Heart right ventricle (tissue), 16 donors: ENCODE results near the gene PRLHR. TPM values are rescaled to one million over a fixed set of nuclear protein-coding genes. Genes with fewer than 3 reads are reported as not detected.

Experiments used
- ATAC-seq, 8 donors: fragments of 200-7000 bp; cut with Tn5 transposase; one replicate each; pipeline ENCODE4 v1.9.1; 2020; ENCODE audit warnings: mild to moderate bottlenecking in 8 of 8, moderate library complexity in 8 of 8, moderate number of reproducible peaks in 1 of 8
- DNase-seq, 2 donors: peaks; one replicate each; pipeline ENCODE4 v3.0.0-alpha.2; 2020
- H3K27ac ChIP-seq, 10 donors: fragments of 200-600 bp; sonication (generic) in 2 of 10; one replicate each; pipeline versions ENCODE4 v1.5.0 to v1.8.0; 2020 to 2022; ENCODE audit warnings: mild to moderate bottlenecking in 3 of 10
- H3K27me3 ChIP-seq, 7 donors: fragments of 200-600 bp; one replicate each; pipeline ENCODE4 v1.8.0; 2021 to 2022; ENCODE audit warnings: mild to moderate bottlenecking in 2 of 7
- H3K36me3 ChIP-seq, 9 donors: fragments of 200-600 bp; sonication (generic) in 1 of 9; one replicate each; pipeline versions ENCODE4 v1.5.0 to v1.8.0; 2020 to 2022; ENCODE audit warnings: mild to moderate bottlenecking in 2 of 9
- H3K4me1 ChIP-seq, 9 donors: fragments of 200-600 bp; sonication (generic) in 1 of 9; one replicate each; pipeline versions ENCODE4 v1.5.0 to v1.8.0; 2020 to 2022; ENCODE audit warnings: mild to moderate bottlenecking in 4 of 9
- H3K4me3 ChIP-seq, 10 donors: fragments of 200-600 bp; sonication (generic) in 2 of 10; one replicate each; pipeline versions ENCODE4 v1.5.0 to v1.8.0; 2020 to 2022; ENCODE audit warnings: mild to moderate bottlenecking in 7 of 10, moderate library complexity in 2 of 10
- H3K9me3 ChIP-seq, 11 donors: fragments of 200-600 bp in 10 of 11; sonication (generic) in 2 of 11; one replicate each; pipeline versions ENCODE4 v1.5.0 to v1.8.0; 2013 to 2022; ENCODE audit warnings: mild to moderate bottlenecking in 2 of 11, control low read depth in 1 of 11, moderate library complexity in 1 of 11
- CTCF ChIP-seq, 9 donors: fragments of 200-600 bp; sonication (generic) in 2 of 9; IDR thresholded peaks; one replicate each; pipeline versions ENCODE4 v1.5.0 to v1.8.0; 2021 to 2022; ENCODE audit warnings: antibody characterized with exemption in 9 of 9, mild to moderate bottlenecking in 5 of 9, moderate library complexity in 1 of 9
- WGBS, 2 donors: extraction: QIAGEN DNeasy Blood & Tissue Kit; methylation state at CpG; one replicate each; pipeline ENCODE4 v1.1.7; 2013; ENCODE audit warnings: inconsistent platforms in 1 of 2; 5-methylcytosine and 5-hydroxymethylcytosine counted together
- intact Hi-C, 10 donors: fragments of 100-400 bp; cut with DNase I; formaldehyde crosslinking; loops; one replicate each; pipeline versions ENCODE4 v1.11.1 to v1.14.2; 2022
- polyA plus RNA-seq, 2 donors: library from polyadenylated mRNA; stranded (reverse); fragments of 200-250 nt; gene quantifications; one replicate each; pipeline ENCODE4 v1.2.3, GENCODE V29; 2013
- total RNA-seq, 10 donors: library from RNA; stranded (reverse); fragmentation: NEBNext Ultra II Directional in 3 of 10; extraction: Animal tissue kit (Norgen Biotek cat#: 25700) in 3 of 10; gene quantifications; one replicate each; pipeline versions ENCODE4 v1.2.1 to v1.2.4, GENCODE V29; 2021 to 2023
- donor health status: Arrhythmogenic right ventricular cardiomyopathy.
- donor health status: ischemic (EF 13 %, LVEDD 7.1; RV severe dilation, severe dysfunction).
- donor health status: healthy with polysubstance abuse.
- donor health status: DM: no; HTN: yes; CAD: no.
- donor health status: DM: no; HTN: no; CAD: no.
- donor health status: ischemic (EF 25% LVEDD 6.9; RV normal size, moderate dysfunction).
- donor health status: ischemic (EF 25% LVEDD 5.7; RV mildly dilated, moderate dysfunction).
- donor health status: healthy.
- donor health status: DM: yes; HTN: yes; CAD: no.
- donor health status: Ischemic cardiomyopathy.
- donor health status: ischemic (EF 35%, LVEDD 5.7; RV mildly dilated, moderate dysfunction).
- donor health status: nonischemic (EF 11% LVEDD 7.7; RV severe dilation, severe dysfunction).
- donor health status: DM: yes; HTN: yes; CAD: no.
- donor health status: PGD.
- donor health status: ischemic (EF 29% LVEDD 5.4; RV normal size, mild dysfunction).
- donor health status: nonischemic (EF 23%, LVEDD 6.1; RV moderate dilation, normal function).

Gene PRLHR
- total and polyA plus RNA-seq, 12 donors, result not detected

GRCh38 chr10:118594392-118595063 lies 920 bp downstream of the PRLHR start:
- intact Hi-C loops, result no loop called here
- Histone ChIP-seq H3K36me3 (no peaks in the 10 kb centered on the region), H3K4me3 (no peak overlapping the region), H3K4me1 (peaks cover 0 to 6% (median 0%) of the 10 kb centered on the region in 9 donors), H3K27ac (no peak overlapping the region), H3K27me3 (peaks cover 22 to 84% (median 78%) of the 10 kb centered on the region in 7 donors), H3K9me3 (no peaks in the 10 kb centered on the region)
- ATAC-seq (peak; percentile 38 to 84 (median 64)), DNase-seq (peak in 1 of 2 donors; percentile 26)
- peak in 5 of 9 donors; percentile 13 to 44 (median 26) for TF ChIP-seq CTCF (IDR thresholded peaks at IDR 0.05)
- 8 to 9% methylated on average over 70 of the region's 70 CpGs for WGBS, 2 donors

GRCh38 chr10:118592675-118593330 lies 2.6 kb downstream of the PRLHR start:
- H3K36me3 ChIP-seq, result no peaks in the 10 kb centered on the region
- intact Hi-C loops, result no loop called here
- H3K4me1 ChIP-seq, result peaks cover 0 to 6% (median 0%) of the 10 kb centered on the region in 9 donors
- H3K9me3 ChIP-seq, result no peaks in the 10 kb centered on the region
- 77 to 82% methylated on average over 2 of the region's 2 CpGs for WGBS, 2 donors
- no peak for TF ChIP-seq CTCF (IDR thresholded peaks at IDR 0.05)
- no peak overlapping the region for H3K4me3 ChIP-seq
- H3K27ac ChIP-seq, result no peak overlapping the region
- peaks cover 22 to 79% (median 62%) of the 10 kb centered on the region in 7 donors for H3K27me3 ChIP-seq
- ATAC-seq, result no peak
- DNase-seq, result no peak

GRCh38 chr10:118590334-118590733 lies 5.1 kb downstream of the PRLHR start:
- H3K36me3 ChIP-seq, result no peaks in the 10 kb centered on the region
- no peak for TF ChIP-seq CTCF (IDR thresholded peaks at IDR 0.05)
- DNase-seq (peak in 1 of 2 donors; percentile 24), ATAC-seq (no peak)
- peaks cover 0 to 5% (median 0%) of the 10 kb centered on the region in 9 donors for H3K4me1 ChIP-seq
- H3K27ac ChIP-seq, result no peak overlapping the region
- peaks cover 14 to 66% (median 43%) of the 10 kb centered on the region in 7 donors for H3K27me3 ChIP-seq
- intact Hi-C loops, result no loop called here
- H3K9me3 ChIP-seq, result no peaks in the 10 kb centered on the region
- WGBS, 2 donors, result 67 to 69% methylated on average over 2 of the region's 2 CpGs
- no peak overlapping the region for H3K4me3 ChIP-seq

GRCh38 chr10:118587881-118588651 lies 7.4 kb downstream of the PRLHR start:
- WGBS, 2 donors, result 62 to 64% methylated on average over 16 of the region's 16 CpGs
- H3K4me1 ChIP-seq, result no peaks in the 10 kb centered on the region
- peaks cover 0 to 4% (median 0%) of the 10 kb centered on the region in 11 donors for H3K9me3 ChIP-seq
- DNase-seq (no peak), ATAC-seq (no peak)
- no peak for TF ChIP-seq CTCF (IDR thresholded peaks at IDR 0.05)
- no peak overlapping the region for H3K27ac ChIP-seq
- no peak overlapping the region for H3K4me3 ChIP-seq
- peaks cover 0 to 48% (median 20%) of the 10 kb centered on the region in 7 donors for H3K27me3 ChIP-seq
- intact Hi-C loops, result no loop called here
- no peaks in the 10 kb centered on the region for H3K36me3 ChIP-seq
